ENCODE measurements around the gene PRRG2.

DNA sequence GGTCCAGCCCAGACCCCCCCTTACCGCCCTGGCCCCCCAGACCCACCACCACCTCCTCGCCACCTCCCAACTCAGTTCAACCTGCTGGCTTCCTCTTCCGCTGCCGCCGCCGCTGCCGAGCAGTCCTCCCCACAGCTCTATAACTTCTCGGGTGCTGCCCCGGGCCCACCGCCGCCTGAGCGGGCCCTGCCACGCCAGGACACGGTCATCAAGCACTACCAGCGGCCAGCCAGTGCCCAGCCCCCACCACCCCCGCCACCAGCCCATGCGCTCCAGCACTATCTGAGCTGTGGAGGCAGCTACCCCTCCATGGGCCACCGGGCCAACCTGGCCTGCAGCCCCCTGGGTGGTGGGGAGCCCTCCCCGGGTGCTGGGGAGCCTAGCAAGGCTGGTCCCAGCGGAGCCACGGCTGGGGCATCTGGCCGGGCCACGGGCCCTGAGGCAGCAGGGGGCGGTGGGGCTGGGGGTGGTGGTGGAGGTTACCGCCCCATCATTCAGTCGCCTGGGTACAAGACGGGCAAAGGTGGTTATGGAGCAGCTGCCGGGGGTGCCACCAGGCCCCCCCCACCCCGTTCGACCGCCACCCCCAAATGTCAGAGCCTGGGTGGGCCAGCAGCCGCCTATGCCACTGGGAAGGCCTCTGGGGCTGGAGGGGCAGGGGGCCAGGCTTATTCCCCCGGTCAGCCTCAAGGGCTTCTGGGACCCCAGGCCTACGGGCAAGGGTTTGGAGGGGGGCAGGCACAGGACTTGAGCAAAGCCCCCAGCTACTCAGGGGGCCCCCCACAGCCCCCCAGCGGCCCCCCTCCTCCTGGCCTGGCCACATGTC lies 14.1 kb downstream of the PRRG2 start:
- TF ChIP-seq, protein P1, sequence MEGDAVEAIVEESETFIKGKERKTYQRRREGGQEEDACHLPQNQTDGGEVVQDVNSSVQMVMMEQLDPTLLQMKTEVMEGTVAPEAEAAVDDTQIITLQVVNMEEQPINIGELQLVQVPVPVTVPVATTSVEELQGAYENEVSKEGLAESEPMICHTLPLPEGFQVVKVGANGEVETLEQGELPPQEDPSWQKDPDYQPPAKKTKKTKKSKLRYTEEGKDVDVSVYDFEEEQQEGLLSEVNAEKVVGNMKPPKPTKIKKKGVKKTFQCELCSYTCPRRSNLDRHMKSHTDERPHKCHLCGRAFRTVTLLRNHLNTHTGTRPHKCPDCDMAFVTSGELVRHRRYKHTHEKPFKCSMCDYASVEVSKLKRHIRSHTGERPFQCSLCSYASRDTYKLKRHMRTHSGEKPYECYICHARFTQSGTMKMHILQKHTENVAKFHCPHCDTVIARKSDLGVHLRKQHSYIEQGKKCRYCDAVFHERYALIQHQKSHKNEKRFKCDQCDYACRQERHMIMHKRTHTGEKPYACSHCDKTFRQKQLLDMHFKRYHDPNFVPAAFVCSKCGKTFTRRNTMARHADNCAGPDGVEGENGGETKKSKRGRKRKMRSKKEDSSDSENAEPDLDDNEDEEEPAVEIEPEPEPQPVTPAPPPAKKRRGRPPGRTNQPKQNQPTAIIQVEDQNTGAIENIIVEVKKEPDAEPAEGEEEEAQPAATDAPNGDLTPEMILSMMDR (IDR thresholded peaks at IDR 0.05): no peak
- TF ChIP-seq TAF1 (IDR thresholded peaks at IDR 0.05; ENCODE audit: borderline replicate concordance, low read depth, low read length) (no peak), SIN3A (IDR thresholded peaks at IDR 0.05; ENCODE audit: borderline replicate concordance, low read depth, low read length) (no peak), POLR2AphosphoS5 (IDR thresholded peaks at IDR 0.05; ENCODE audit: low read depth, low read length) (no peak), RFX5 (IDR thresholded peaks at IDR 0.05; ENCODE audit: low read length) (no peak), GABPA (IDR thresholded peaks at IDR 0.05; ENCODE audit: low read depth) (no peak), TEAD4 (IDR thresholded peaks at IDR 0.05; ENCODE audit: borderline replicate concordance, insufficient read depth) (no peak), CHD2 (IDR thresholded peaks at IDR 0.05; ENCODE audit: low read length, partially characterized antibody) (no peak), FOXJ3 (CRISPR knock-in tag; IDR thresholded peaks at IDR 0.05) (no peak), EZH2phosphoT487 (IDR thresholded peaks at IDR 0.05; ENCODE audit: borderline replicate concordance, low read depth) (no peak)
- TF ChIP-seq, protein P2, sequence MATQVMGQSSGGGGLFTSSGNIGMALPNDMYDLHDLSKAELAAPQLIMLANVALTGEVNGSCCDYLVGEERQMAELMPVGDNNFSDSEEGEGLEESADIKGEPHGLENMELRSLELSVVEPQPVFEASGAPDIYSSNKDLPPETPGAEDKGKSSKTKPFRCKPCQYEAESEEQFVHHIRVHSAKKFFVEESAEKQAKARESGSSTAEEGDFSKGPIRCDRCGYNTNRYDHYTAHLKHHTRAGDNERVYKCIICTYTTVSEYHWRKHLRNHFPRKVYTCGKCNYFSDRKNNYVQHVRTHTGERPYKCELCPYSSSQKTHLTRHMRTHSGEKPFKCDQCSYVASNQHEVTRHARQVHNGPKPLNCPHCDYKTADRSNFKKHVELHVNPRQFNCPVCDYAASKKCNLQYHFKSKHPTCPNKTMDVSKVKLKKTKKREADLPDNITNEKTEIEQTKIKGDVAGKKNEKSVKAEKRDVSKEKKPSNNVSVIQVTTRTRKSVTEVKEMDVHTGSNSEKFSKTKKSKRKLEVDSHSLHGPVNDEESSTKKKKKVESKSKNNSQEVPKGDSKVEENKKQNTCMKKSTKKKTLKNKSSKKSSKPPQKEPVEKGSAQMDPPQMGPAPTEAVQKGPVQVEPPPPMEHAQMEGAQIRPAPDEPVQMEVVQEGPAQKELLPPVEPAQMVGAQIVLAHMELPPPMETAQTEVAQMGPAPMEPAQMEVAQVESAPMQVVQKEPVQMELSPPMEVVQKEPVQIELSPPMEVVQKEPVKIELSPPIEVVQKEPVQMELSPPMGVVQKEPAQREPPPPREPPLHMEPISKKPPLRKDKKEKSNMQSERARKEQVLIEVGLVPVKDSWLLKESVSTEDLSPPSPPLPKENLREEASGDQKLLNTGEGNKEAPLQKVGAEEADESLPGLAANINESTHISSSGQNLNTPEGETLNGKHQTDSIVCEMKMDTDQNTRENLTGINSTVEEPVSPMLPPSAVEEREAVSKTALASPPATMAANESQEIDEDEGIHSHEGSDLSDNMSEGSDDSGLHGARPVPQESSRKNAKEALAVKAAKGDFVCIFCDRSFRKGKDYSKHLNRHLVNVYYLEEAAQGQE (IDR thresholded peaks at IDR 0.05; ENCODE audit: low read depth, low read length): no peak
- TF ChIP-seq, protein P3, sequence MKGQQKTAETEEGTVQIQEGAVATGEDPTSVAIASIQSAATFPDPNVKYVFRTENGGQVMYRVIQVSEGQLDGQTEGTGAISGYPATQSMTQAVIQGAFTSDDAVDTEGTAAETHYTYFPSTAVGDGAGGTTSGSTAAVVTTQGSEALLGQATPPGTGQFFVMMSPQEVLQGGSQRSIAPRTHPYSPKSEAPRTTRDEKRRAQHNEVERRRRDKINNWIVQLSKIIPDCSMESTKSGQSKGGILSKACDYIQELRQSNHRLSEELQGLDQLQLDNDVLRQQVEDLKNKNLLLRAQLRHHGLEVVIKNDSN (IDR thresholded peaks at IDR 0.05; ENCODE audit: borderline replicate concordance, low read depth): no peak
- TF ChIP-seq, protein P4, sequence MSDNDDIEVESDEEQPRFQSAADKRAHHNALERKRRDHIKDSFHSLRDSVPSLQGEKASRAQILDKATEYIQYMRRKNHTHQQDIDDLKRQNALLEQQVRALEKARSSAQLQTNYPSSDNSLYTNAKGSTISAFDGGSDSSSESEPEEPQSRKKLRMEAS (IDR thresholded peaks at IDR 0.05; ENCODE audit: low read depth): no peak

All from SK-N-SH (cell line).